Caco-2 (cell line): ENCODE results near the gene VPS41. TPM values are rescaled to one million over a fixed set of nuclear protein-coding genes. Genes with fewer than 3 reads are reported as not detected.

Experiments
- BruUV-seq: library from RNA; stranded (reverse); fragments of 400-500 nt; replicated peaks from 2 replicates; lab custom pipeline; 2021; lab: Mats Ljungman, UMichigan
- CTCF ChIA-PET: fragments of 300-600 bp; sonication (Branson Sonifier 250); formaldehyde crosslinking; loops from one replicate; lab custom pipeline; 2022; ENCODE audit warnings: antibody characterized with exemption; lab: Charles Lee
- POLR2A ChIA-PET: fragments of 300-600 bp; sonication (Branson Sonifier 250); formaldehyde crosslinking; loops from one replicate; lab custom pipeline; 2022; ENCODE audit warnings: antibody characterized with exemption; lab: Charles Lee
- DNase-seq, 2 experiments: peaks; one replicate each; pipeline versions ENCODE4 v3.0.0 to v3.0.0-alpha.2; 2020 to 2022
- H3K27me3 ChIP-seq: replicated peaks from 2 replicates; pipeline ENCODE4 v1.6.0; 2011; ENCODE audit warnings: low read length; ENCODE audit not compliant: control insufficient read depth, insufficient read depth
- H3K36me3 ChIP-seq: 2 replicates; pipeline ENCODE4 v1.5.1; 2011; ENCODE audit warnings: low read length; ENCODE audit not compliant: control insufficient read depth, insufficient read depth
- H3K4me1 ChIP-seq: fragments of 250-450 bp; sonication (Bioruptor Pico); 2 replicates; pipeline ENCODE4 v1.5.1; 2020; ENCODE audit warnings: mild to moderate bottlenecking
- H3K4me3 ChIP-seq: 2 replicates; pipeline ENCODE4 v1.5.1; 2011; ENCODE audit warnings: low read depth, mild to moderate bottlenecking, control low read depth, low read length
- H3K9me3 ChIP-seq: fragments of 250-450 bp; sonication (Bioruptor Pico); 2 replicates; pipeline ENCODE4 v1.5.1; 2020; ENCODE audit warnings: mild to moderate bottlenecking, moderate library complexity
- H3K27ac Mint-ChIP-seq: one replicate; pipeline ENCODE4 v1.8.0; 2022; ENCODE audit warnings: mixed read lengths; ENCODE audit not compliant: unreplicated experiment
- H3K27me3 Mint-ChIP-seq: one replicate; pipeline ENCODE4 v1.8.0; 2022; ENCODE audit warnings: mixed read lengths; ENCODE audit not compliant: insufficient read depth, unreplicated experiment
- H3K36me3 Mint-ChIP-seq: one replicate; pipeline ENCODE4 v1.8.0; 2022; ENCODE audit warnings: mild to moderate bottlenecking, mixed read lengths; ENCODE audit not compliant: insufficient read depth, unreplicated experiment
- H3K4me1 Mint-ChIP-seq: one replicate; pipeline ENCODE4 v1.8.0; 2022; ENCODE audit warnings: low read depth, mixed read lengths; ENCODE audit not compliant: unreplicated experiment
- H3K4me3 Mint-ChIP-seq: one replicate; pipeline ENCODE4 v1.8.0; 2022; ENCODE audit warnings: mild to moderate bottlenecking, moderate library complexity, mixed read lengths; ENCODE audit not compliant: unreplicated experiment
- H3K9me3 Mint-ChIP-seq: one replicate; pipeline ENCODE4 v1.8.0; 2022; ENCODE audit warnings: mixed read lengths; ENCODE audit not compliant: unreplicated experiment
- intact Hi-C: fragments of 100-400 bp; cut with micrococcal nuclease; formaldehyde crosslinking; loops from one replicate; pipeline ENCODE4 v1.10.0; 2022; ENCODE audit not compliant: unreplicated experiment
- total RNA-seq: library from RNA; stranded (reverse); gene quantifications from 2 replicates; pipeline ENCODE4 v1.2.3, GENCODE V29; 2022
- TF ChIP-seq, protein P1 (sequence below), 2 experiments: fragments of 200-600 bp in 1 of 2; IDR thresholded peaks; 1 replicate in 1 of 2; 2 replicates in 1 of 2; pipeline versions ENCODE4 v1.5.1 to v1.8.0; 2011 to 2022; ENCODE audit warnings: antibody characterized with exemption in 1 of 2, control low read depth in 1 of 2, inconsistent platforms in 1 of 2, low read depth in 1 of 2, low read length in 1 of 2, mild to moderate bottlenecking in 1 of 2, moderate library complexity in 1 of 2; ENCODE audit not compliant: insufficient read depth in 1 of 2, severe bottlenecking in 1 of 2, unreplicated experiment in 1 of 2

Gene VPS41
- total RNA-seq, 1 experiment from 2014 or later: 86.9 TPM

DNA sequence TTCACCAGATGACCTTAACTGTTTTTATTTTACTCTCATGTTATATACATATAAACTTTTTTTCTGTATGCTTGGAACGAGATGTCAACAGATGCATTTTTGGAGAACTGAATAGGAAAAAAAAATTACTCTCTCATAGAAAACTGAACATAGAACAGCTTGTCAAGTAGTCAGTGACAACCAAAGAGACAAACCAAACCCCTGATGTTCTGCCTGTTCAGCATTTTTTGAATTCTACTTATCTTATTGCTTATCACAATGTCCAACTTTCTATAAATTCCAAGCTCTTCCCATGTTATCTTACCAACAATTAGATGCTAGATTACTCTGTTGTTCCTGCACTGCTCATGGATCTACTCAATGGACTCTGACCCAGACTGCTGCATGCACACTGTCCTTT, 95.2 kb downstream of the VPS41 start:
- no peaks in the 10 kb centered on the region; the same call in 1 of the 2 replicates for H3K36me3 ChIP-seq
- Mint-ChIP-seq H3K4me1 (peaks cover 7% of the 10 kb centered on the region), H3K27ac (no peak overlapping the region), H3K9me3 (no peaks in the 10 kb centered on the region), H3K4me3 (no peak overlapping the region), H3K27me3 (no peaks in the 10 kb centered on the region), H3K36me3 (no peaks in the 10 kb centered on the region)
- POLR2A ChIA-PET: no interaction called here
- CTCF ChIA-PET: no interaction called here
- no TSS peak for BruUV-seq
- no peak for DNase-seq
- peaks cover 5% of the 10 kb centered on the region; the same call in 1 of the 2 replicates for H3K4me1 ChIP-seq
- intact Hi-C loops: no loop called here
- H3K4me3 ChIP-seq: no peak overlapping the region
- TF ChIP-seq, protein P1, sequence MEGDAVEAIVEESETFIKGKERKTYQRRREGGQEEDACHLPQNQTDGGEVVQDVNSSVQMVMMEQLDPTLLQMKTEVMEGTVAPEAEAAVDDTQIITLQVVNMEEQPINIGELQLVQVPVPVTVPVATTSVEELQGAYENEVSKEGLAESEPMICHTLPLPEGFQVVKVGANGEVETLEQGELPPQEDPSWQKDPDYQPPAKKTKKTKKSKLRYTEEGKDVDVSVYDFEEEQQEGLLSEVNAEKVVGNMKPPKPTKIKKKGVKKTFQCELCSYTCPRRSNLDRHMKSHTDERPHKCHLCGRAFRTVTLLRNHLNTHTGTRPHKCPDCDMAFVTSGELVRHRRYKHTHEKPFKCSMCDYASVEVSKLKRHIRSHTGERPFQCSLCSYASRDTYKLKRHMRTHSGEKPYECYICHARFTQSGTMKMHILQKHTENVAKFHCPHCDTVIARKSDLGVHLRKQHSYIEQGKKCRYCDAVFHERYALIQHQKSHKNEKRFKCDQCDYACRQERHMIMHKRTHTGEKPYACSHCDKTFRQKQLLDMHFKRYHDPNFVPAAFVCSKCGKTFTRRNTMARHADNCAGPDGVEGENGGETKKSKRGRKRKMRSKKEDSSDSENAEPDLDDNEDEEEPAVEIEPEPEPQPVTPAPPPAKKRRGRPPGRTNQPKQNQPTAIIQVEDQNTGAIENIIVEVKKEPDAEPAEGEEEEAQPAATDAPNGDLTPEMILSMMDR (IDR thresholded peaks at IDR 0.05; ENCODE audit: insufficient read depth in 1 of 2, low read depth in 1 of 2, low read length in 1 of 2, severe bottlenecking in 1 of 2, unreplicated experiment in 1 of 2): no peak
- H3K9me3 ChIP-seq: no peaks in the 10 kb centered on the region
- no peaks in the 10 kb centered on the region for H3K27me3 ChIP-seq

DNA sequence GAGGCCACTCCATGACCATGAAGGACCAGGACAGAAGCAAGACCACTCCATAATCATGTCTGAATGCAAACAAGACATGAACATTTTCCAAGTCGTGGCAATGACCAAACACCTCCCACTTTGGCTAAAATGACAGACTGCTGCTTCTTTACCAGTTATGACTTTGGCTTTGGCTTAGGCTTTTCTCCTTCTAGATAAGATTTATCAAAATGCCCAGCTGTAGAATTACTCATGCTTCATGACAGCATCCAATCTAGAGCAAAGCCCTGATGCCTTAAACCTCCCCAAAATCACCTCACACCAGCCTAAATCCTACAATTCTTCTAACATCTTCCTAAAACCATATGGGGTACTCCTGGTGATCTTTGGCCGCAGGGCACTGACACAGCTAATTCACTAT, 102.1 kb downstream of the VPS41 start:
- Histone ChIP-seq H3K27me3 (no peaks in the 10 kb centered on the region; the same call in 1 of the 2 replicates), H3K9me3 (no peaks in the 10 kb centered on the region), H3K4me1 (no peaks in the 10 kb centered on the region), H3K36me3 (no peaks in the 10 kb centered on the region), H3K4me3 (no peak overlapping the region)
- TF ChIP-seq, protein P1 (IDR thresholded peaks at IDR 0.05; ENCODE audit: insufficient read depth in 1 of 2, low read depth in 1 of 2, low read length in 1 of 2, severe bottlenecking in 1 of 2, unreplicated experiment in 1 of 2): no peak
- no peak overlapping the region for H3K4me3 Mint-ChIP-seq
- CTCF ChIA-PET: no interaction called here
- no peak for DNase-seq
- no peaks in the 10 kb centered on the region for H3K9me3 Mint-ChIP-seq
- intact Hi-C loops: no loop called here
- H3K4me1 Mint-ChIP-seq: no peaks in the 10 kb centered on the region
- POLR2A ChIA-PET: no interaction called here
- BruUV-seq: no TSS peak
- no peak overlapping the region for H3K27ac Mint-ChIP-seq
- H3K36me3 Mint-ChIP-seq: no peaks in the 10 kb centered on the region
- no peaks in the 10 kb centered on the region for H3K27me3 Mint-ChIP-seq

DNA sequence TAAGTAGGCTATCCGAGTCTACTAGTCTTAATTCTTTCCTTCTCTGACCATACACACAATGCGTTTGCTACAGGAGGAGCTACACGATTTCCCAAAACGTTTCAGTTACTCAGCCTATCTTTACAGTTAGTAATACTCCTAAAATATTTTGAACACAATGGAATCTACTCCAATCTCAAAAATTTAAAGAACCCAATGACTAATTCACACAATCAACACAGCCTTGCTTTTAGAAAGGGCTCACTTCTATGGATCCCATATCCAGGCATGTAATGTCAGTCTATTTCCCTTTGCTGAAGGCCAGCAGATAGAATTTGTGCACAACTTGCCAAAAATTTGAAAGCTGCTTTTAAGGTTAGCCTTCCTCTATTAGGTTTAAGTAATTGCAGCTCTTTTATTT, 107.2 kb downstream of the VPS41 start:
- no peaks in the 10 kb centered on the region for H3K27me3 ChIP-seq
- no peaks in the 10 kb centered on the region for H3K36me3 ChIP-seq
- Mint-ChIP-seq H3K27me3 (no peaks in the 10 kb centered on the region), H3K9me3 (no peaks in the 10 kb centered on the region), H3K36me3 (peaks cover 2% of the 10 kb centered on the region), H3K27ac (no peak overlapping the region), H3K4me1 (no peaks in the 10 kb centered on the region), H3K4me3 (no peak overlapping the region)
- ChIA-PET POLR2A (no interaction called here), CTCF (no interaction called here)
- TF ChIP-seq, protein P1 (IDR thresholded peaks at IDR 0.05; ENCODE audit: insufficient read depth in 1 of 2, low read depth in 1 of 2, low read length in 1 of 2, severe bottlenecking in 1 of 2, unreplicated experiment in 1 of 2): no peak
- intact Hi-C loops: no loop called here
- H3K9me3 ChIP-seq: no peaks in the 10 kb centered on the region
- BruUV-seq: no TSS peak
- no peak overlapping the region for H3K4me3 ChIP-seq
- no peaks in the 10 kb centered on the region for H3K4me1 ChIP-seq
- DNase-seq: no peak
